HL-60/S4 treated with retinoic acid at 250 ng/mL for 4 days and 3 days (cell line): ENCODE measurements around the gene CHMP4A.
"Not testable (repeated sequence)": the region's sequence is repeated elsewhere in the genome, so short reads cannot be mapped to it uniquely, and the experiment has no call there.

Source experiments
- in situ Hi-C: fragments of 300-500 bp; cut with MboI; formaldehyde crosslinking; loops from 2 replicates; pipeline ENCODE4 v1.7.0; 2022; ENCODE audit warnings: low sequenced_read_pairs

CHMP4A gene

GRCh38 chr14:24203249-24203886 is 9.9 kb downstream of the CHMP4A start:
- in situ Hi-C loops, result not testable (repeated sequence)

- in situ Hi-C loops, result not testable (repeated sequence)
These were observed 10.8 kb downstream of the CHMP4A start for GRCh38 chr14:24202538-24202937.

DNA sequence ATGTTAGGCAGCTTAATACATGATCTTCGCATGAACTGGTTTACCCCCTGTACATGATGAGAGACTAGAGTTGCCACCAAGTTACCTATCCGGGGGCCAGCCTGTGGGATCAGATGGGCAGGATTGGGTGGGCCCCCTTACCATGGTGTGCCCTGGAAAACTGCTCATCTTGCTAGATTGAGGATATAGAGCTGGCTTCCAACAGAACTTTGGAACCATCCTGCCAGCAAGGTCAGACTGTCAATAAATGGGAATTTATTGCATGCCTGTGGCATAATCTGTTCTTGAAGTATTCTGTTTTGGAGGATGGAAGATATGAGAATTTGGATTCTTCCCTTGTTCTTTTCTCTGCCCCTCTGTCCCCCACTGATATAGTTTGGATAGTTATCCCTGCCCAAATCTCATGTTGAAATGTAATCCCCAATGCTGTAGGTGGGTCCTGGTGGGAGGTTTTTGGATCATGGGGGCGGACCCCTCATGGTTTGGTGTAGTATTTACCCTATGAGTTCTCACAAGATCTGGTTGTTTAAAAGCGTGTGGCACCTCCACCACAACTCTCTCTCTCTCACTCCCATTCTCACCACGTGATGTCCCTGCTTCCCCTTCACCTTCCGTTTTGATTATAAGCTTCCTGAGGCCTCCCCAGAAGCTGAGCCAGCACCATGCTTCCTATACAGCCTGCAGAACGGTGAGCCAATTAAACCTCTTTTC is 14.3 kb downstream of the CHMP4A start:
- in situ Hi-C loops, result no loop called here

GRCh38 chr14:24197056-24197450 is 16.2 kb downstream of the CHMP4A start:
- in situ Hi-C loops, result no loop called here

DNA sequence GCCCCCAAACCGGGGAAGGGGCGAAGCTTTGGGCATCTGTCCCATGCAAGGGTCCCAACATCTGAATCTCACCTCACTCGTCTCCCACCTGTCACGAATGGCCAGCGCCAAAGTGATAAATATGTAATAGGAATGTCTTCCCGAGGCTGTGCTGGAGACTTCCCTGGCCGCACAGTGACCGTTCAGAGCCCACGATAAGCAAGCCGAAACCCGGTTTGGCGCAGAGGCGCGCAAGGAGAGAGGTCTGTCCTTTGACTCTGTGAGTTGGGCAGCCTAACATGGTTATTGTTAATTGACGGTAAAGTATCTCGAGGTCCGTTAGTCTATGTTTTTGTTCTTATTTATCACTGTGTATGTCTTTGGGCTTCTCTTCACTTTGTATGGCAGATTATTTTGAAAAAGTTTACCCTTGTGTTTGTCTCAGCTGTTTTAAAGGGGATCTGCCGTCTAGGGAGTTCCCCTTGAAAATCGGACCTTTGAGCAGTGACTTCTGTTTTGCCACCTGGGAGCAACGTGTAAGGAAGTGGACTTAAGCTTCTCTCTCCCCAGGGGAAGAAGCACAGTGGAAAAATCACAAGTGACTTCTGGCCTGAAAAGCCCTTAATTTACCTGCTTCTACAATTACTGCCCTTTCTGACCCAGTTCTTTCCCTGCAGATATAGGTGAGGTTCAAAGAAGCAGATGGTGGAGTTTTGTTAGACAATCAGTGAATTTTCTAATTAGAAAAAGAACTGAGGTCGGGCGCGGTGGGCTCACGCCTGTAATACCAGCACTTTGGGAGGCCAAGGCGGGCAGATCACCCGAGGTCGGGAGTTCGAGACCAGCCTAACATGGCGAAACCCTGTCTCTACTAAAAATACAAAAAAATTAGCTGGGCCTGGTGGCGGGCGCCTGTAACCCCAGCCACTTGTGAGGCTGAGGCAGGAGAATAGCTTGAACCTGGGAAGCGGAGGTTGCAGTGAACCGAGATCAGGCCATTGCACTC is 16.9 kb downstream of the CHMP4A start:
- in situ Hi-C loops, result no loop called here

GRCh38 chr14:24195186-24196070 is 17.9 kb downstream of the CHMP4A start, which contains the start of gene TM9SF1:
TM9SF1 (minus strand) TSS chr14:24195441; CDS start chr14:24195019, 422 bp downstream.
- in situ Hi-C loops, result no loop called here

DNA sequence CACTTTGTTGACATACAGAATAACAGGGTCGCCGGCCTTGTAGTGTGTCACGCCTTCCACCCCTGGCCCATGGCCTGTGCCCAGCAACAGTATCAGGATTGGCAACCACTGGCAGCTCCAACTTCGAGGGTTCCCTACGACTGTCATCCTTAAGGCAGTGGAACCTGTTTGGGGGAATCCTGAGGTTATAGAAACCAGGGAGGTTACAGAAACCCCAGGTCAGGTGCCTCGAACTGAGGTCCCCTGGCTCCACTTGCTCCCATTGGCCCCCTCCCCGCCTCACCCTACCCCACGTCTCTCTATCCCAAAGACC is 18.5 kb downstream of the CHMP4A start:
- in situ Hi-C loops, result no loop called here

DNA sequence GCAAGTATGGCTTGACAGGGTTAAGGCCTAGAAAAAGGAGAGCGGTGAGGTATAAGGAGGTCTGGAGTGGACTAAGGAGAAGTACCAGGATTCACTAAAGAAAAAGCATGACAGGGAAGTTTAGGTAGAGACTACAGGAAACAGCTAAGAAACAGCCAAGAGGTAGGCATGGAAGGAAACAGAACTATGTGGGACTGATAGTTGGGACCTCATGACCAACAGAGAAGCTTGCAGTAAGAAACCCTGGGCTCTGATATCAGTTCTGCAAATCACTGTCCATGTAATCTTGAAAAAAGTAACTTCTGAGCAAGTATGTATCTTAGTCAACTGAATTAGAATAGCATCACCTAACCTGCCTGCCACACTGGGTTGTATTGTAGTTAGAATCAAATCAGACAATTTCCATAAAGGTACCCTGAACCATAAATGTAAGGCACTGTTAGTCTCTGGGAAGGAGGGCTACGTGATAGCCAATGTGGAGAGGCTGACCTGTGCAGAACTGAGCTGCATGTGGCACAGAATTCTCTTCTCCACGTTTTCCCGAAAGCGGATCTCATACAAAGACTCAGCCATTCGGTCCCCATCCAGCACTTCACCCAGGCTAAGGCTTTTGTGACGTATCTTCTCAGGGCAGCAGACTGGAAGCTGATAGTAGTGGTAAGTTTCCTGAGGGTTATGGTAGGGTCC is 19.0 kb downstream of the CHMP4A start:
- in situ Hi-C loops, result no loop called here

DNA sequence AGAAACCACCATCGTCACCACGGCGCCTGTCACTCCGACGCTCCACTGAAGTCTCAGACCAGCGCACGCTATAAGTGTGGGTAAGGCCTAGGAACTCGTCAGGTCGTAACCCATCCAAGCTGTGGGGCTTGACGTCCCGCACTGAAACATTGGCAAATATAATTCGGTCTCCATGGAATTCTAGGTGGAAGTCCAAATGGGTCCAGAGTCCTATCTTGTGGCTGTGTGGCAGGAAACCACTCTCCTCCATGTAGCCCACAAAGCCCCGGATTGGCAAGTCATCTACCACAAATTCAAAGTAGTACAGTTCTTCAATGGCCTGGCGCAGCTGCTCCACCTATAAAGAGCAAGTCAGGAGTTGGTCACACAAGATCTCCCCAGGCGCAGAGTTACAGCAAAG is 20.4 kb downstream of the CHMP4A start:
- in situ Hi-C loops, result no loop called here

DNA sequence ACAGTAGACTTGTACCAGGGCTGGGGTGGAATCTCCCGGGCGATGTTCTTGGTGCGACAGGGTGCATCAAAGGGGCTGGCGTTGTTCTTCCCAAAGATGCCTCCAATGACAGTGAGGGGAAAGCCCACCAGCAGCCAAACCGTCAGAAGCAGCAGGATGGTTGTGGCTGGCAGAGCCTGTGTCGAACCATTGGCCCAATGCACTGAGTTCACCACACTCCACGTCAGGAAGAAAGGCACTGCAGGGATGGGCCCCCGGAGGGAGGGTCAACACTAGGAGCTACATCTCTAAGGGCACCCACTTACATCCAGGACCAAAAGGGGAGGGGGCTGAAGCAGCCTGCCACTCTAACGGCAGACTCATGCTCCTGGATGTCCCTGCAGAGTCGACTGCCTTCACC is 22.9 kb downstream of the CHMP4A start:
- in situ Hi-C loops, result no loop called here

GRCh38 chr14:24189460-24189859 is 23.8 kb downstream of the CHMP4A start:
- in situ Hi-C loops, result no loop called here

DNA sequence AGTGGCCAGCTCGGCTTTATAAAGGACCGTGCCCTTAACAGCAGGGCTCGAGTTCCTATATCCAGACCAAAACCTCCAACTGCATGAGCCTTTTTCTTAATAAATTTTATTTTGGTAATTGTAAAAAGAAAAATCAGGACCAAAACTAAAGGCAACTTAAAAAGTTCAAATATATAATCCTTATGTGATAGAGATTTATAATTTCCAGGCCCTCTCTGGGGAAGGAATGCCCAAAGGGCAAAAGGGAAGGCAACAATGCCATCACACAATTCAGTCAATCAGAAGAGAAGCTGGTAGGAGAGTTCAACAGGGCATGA is 24.3 kb downstream of the CHMP4A start:
- in situ Hi-C loops, result no loop called here

GRCh38 chr14:24188251-24189058 is 24.8 kb downstream of the CHMP4A start, which contains the start of gene IPO4:
IPO4 (minus strand) TSS chr14:24188816; CDS start chr14:24188787, 29 bp downstream.
- in situ Hi-C loops, result no loop called here

- in situ Hi-C loops, result no loop called here
These were observed 25.8 kb downstream of the CHMP4A start for GRCh38 chr14:24187539-24187915.

DNA sequence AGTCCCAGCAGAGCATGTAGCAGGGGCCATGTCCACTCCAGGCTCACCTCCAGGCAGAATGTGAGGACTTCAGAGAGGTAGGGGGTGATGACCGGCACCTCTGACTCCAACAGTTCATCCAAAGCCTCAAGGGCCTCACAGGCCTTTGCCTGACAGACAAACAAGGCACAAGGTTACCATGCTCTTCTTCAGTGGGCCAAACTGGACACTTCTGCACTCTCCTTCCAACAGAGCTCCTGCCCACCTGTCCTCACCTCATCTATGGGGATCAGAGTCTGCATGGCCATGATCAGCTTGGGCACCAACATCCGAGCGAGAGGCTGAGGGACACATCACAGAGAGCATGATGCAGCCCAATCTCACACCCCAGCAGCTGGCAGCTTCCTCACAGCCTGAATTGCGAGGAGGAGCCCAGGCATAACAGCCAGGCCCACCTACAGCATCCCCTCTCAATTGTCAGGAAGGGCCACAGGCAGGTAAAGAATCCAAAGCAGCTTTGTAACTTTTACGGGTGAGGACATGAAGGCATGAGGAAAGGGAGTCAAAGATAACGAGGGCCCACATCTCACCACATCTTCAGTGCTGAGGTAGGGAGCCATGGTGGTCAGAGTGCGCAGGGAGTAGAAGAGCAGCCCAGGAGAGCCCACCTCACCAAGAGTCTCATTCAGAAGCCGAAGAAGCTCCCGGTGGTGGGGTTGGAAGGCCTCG is 26.3 kb downstream of the CHMP4A start:
- in situ Hi-C loops, result no loop called here

- in situ Hi-C loops, result no loop called here
These were observed 27.5 kb downstream of the CHMP4A start for GRCh38 chr14:24185741-24186140.

- in situ Hi-C loops, result no loop called here
These were observed 28.3 kb downstream of the CHMP4A start for GRCh38 chr14:24185026-24185425.

DNA sequence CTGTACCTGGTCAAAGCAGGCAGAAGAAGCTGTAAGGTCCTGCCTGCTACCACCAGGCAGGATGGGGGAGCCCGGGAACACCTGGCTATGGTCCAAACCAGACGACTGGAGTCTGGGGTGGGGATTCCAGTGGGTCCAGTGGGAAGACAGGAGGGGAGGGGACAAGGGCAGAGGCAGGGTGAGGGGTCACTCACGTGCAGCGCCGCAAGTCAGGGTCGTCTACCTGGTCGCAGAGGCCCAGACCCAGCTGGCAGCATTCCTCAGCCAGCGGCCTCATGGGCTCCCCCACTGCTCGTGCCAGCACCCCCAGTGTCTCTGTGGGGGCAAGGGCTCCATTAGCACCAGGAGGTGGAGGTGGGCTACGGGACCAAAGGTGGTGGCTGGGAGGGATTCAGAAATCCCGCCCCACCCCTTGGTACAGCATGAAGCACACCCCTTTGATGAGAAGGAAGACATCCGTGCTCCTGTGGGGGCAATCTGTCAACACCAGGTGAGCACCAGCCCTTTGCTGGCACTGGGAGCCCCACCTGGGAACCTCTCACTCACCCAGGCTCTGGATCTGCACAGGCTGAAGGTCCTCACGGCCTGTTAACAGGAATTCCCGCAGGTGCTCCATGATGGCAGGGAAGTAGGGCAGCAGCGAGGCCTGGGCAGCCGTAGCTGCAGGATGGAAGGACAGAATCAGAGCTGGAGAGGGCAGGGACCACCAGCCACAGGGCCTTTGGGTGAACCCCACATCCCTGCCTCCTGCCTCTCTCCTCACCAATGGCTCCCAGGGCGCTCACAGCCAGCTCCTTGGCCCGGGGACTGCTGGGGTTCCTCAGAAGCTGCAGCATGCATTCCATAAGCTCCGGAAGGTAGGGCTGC is 29.0 kb downstream of the CHMP4A start:
- in situ Hi-C loops, result no loop called here
